Measurements from ENCODE around the gene PRKAB1.
"Not testable (repeated sequence)": the region's sequence is repeated elsewhere in the genome, so short reads cannot be mapped to it uniquely, and the experiment has no call there.

PRKAB1 gene

DNA sequence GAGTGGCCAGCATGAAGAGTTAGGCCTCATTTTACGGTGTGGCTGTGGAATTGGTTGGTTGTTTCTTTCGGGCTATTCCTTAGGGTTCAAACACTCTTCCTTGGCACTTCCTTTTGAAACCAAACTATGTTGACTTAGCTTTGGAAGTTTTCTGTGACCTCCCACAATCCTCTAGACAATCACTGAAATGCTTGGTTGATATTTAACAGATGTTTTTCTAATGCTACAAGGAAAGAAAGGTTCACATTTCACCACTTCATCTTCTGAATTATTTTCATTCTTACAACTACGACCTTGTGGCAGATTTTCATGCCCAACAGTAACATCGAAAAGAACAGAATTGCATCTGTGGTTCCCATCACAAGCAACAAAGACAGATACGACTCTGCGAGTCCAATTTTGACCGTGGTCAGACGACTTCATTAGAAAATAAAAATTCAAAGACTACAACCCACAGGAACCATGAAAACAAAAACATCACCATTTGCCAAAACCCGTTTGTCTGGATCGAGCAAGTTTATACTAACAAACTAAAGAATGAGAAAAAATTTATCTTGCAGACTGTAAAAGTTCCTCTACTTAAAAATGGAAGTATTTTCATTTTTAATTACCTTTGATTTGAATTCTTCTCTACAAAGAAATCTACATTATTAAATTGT is 16.9 kb downstream of the PRKAB1 start:
- DNase-seq (ENCODE audit: low read depth) = no peak

DNA sequence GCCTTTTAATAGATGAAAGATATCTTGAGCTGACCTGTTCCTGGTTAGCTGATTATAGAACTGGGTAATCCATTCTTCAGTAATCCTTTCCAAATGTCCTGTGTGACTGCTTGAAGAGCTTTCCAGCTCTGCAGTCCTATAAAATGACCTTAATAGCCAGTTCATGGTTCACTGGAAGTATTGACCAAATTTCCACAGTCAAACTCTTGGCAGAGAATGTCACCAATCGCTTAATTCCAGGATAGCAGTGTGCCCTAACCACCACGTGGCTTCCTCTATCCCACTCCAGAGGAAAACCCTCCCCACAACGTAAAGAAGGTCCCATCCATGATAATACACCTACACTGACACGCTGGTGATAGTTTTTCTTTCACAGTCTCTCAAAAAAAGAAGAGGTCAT is 17.4 kb downstream of the PRKAB1 start:
- DNase-seq (ENCODE audit: low read depth) = no peak

DNA sequence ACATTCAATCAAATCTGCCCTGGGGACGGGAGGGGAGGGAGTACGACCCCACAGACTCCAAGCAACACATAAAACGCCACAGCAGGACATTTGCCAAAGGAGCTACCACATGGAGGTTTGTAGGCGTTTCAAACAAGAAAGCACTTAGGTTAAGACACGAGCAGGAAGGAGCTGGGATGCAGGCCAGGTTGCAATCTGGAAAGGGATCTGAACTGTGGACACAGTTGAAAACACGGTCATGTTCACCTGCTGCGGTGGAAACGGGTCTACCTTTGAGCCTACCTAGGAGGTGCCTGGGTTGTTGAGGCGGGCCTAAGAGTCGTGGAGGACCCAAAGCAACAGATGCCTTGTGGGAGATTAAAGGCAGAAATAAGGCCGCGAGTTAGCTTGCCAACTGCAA is 18.4 kb downstream of the PRKAB1 start:
- DNase-seq (ENCODE audit: low read depth) = no peak

DNA sequence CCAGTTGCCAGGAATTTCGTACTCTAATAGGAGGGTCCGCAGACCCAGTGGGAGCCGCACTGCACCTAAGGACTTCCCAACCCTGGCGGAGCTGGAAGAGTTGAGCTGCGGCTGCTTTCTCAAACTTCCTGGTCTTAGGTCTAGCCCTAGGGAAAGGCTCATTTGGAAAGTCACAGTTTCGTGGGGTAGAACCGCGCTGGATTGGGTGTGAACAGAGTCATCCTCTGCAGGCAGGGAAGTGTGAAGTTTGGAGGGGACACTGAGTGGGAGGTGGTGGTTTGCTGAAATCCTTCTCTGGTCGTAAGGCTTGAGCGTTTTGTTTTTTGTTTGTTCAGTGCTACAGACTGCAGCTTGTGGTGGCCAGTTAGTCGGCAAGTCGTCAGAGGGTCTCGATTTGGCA is 18.8 kb downstream of the PRKAB1 start:
- DNase-seq (ENCODE audit: low read depth) = no peak

DNA sequence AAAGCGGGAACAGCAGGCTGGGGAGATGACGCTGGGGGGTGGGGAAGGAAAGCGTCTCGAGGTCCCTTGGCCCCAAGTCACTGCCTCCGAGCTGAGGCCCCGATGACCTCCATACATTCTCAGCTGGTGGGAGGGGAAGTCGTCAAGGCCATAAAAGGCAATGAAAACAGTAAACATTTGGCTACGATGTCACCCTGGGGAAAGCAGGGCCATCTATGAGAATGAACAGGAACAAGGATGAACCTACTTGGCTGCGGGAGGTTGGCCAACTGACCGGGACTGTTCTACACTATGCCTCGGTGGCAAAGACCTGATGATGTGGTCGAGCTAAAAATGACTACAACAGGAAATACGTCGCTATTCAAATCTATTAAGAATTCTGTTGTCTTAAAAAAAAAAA is 19.5 kb downstream of the PRKAB1 start:
- DNase-seq (ENCODE audit: low read depth) = no peak

DNA sequence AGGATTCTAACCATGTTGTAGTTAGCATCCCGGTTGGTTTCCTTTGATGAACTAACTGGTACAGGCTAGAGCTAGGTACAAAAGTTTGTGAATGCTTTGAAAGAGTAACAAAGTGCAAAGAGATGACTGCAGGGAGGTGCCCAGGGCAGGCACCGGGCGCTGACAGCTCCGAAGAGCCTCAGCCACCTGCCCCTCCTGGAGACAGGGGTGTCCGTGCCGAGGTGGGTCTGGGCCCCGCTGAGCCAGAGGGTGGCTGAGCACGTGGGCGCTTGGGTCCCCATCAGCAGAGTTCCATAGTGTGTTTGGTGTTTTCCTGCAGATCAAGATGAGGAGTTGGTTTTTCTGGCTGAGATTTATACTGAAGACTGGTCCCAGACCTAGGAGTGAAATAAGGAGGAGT is 19.9 kb downstream of the PRKAB1 start:
- DNase-seq (ENCODE audit: low read depth) = no peak

DNA sequence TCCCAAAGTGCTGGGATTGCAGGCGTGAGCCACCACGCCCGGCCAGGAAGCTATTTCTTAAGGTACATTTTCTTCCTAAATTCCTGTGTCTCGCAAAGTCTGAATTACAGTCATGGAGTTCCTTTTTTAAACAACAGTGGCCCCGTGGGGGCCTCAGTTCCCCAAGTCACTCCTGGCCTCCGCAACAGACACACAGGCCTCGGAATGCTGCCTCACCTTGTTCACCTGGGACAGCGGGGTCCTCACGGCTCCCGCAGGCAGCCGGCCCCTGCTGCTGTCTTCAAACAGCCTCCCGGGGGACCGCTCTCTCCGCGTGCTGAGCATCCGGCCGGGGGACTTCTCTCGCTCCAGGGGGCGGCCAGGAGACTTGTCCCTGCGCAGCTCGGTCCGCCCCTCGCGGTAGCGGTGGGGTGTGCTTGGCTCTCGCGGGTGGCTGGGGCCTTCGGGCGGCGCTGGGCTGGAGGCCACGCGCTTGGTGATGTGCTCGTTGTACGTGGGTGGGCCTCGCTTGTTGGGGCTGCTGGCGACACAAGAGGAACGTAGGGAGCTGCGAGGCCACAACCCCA is 22.1 kb downstream of the PRKAB1 start:
- DNase-seq (ENCODE audit: low read depth) = no peak

DNA sequence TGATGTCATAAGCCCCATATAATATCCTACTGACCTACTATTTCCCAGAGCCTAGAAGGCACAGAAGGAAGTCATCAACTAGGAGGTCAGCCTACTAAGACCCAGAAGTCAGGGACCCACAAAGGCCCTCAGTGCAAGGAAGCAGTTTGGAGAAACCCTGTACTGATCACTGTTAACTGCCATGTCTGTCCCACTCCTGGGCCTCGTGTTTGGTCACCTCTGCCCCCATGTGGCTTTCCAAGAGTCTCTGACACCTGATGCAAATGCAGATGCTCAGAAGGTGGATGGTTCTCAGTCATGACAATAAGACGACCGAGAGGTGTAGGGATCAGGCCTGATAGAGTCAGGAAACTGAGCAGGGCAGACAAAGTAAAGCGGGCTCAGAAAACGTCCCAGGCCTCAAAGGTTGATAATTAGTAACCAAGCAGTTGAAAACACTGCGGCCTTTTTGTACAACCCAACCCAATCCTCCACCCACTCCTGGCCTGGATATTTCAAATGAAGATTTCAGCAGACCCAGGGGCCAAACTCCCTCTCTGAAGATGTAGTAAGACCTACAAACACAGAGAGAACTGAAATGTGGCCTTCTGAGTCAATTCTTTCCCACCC is 23.4 kb downstream of the PRKAB1 start:
- no peak for DNase-seq (ENCODE audit: low read depth)

DNA sequence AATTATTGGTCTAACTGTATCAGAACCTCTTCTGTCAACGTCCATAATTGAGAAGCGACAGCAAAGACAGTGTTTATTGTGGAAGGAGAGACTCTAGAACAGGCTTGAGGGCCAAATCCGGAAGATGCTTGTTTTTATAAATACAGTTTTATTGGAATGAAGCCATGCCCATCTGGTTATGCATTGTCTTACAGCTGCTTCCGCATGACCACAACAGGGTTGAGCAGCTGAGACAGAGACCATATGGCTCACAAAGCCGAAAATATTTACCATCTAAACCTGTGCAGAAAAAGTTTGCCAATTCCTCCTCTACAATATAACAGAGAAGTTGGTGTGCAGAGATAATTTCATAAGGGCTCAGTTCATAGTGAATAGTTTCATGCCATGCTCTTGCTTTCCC is 24.5 kb downstream of the PRKAB1 start:
- no peak for DNase-seq (ENCODE audit: low read depth)

DNA sequence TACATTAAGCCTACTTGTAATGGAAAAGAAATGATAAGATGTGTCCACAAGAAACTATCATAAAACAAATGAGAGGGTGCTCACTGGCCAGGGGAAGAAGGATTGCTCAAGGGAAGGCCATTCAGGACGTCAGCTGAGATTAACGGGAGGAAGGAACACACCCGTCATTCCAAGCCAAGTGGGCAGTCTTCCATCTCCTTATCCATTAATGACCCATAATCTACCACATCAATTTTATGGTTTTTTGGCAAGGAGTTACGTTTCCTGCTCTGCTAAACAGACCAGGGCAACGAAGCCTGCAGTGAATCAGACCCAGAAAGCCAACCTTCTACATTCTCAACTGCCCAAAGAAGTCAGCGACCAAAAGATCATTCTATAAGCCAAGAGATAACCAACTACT is 25.1 kb downstream of the PRKAB1 start:
- no peak for DNase-seq (ENCODE audit: low read depth)

DNA sequence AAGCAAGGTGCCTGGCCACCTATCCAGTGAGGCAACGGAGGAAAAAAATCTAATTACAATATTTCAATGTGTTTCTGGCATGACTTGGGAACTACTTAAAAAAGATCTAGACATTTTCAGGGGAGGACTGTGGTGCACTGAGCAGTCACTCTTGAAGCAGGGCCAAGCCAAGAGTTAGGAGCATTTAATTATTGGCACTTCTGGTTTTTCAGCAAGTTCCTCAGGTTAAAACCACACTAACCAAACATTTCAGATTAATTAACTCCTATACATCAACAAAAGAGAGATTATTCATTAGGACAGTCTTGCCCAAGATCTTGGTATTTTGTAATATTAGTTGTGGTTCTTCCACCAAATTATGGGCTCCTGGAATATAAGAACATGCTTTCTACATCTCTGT is 25.6 kb downstream of the PRKAB1 start:
- DNase-seq (ENCODE audit: low read depth) = no peak

DNA sequence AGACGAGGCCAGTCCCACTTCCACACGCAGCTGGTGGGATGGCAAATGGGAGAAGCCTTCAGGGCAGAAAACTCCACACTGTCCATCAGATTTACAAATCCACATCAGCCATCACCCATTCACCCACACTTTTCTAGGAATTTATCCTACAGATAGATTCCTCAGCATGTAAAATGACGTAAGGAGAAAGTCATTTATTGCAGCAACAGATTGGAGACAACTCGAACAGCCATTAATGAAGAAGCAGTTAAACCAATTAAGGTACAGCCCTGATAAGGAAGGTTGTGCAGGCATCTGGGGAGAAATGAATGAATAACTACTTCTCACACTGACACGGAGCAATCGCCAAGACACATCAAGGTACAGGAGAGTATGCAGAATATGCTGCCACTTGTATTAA is 26.2 kb downstream of the PRKAB1 start:
- DNase-seq (ENCODE audit: low read depth) = no peak

DNA sequence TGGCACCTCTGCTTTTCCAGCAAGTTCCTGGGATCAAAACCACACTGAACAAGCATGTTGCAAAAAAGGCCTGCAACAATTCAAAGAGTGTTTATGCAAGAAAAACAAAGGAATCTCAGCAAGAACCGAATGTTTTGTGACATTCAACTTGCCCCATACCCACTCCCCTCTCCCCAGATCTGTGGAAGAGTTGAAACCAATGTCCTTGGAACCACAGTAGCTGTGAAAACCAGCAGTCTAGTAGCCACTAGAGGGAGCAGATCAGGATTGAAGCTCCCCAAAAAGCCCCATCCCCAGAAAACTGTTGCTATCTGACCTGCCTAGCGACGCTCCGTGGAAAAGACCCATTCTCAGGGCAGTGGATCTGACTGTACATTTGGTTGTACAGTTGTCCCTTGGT is 27.1 kb downstream of the PRKAB1 start:
- DNase-seq (ENCODE audit: low read depth) = no peak

DNA sequence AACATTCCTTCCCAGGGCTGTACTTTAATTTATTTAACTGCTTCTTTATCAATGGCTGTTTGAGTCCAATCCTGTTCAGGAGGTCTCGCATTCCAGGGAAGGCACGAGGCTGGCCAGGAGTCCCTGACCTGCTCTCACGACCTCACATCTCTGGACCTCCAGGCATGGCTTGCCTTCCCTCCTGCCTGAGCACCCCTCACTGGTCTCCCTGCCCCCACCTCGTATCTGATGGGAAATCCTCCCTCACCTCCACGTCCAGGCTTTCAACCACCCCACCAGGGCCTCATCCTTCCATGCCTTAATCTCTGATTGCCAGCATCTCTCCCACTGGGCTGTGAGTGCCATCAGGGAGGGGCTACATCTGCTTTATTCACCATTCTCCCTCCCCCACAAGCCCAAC is 29.0 kb downstream of the PRKAB1 start:
- no peak for DNase-seq (ENCODE audit: low read depth)

DNA sequence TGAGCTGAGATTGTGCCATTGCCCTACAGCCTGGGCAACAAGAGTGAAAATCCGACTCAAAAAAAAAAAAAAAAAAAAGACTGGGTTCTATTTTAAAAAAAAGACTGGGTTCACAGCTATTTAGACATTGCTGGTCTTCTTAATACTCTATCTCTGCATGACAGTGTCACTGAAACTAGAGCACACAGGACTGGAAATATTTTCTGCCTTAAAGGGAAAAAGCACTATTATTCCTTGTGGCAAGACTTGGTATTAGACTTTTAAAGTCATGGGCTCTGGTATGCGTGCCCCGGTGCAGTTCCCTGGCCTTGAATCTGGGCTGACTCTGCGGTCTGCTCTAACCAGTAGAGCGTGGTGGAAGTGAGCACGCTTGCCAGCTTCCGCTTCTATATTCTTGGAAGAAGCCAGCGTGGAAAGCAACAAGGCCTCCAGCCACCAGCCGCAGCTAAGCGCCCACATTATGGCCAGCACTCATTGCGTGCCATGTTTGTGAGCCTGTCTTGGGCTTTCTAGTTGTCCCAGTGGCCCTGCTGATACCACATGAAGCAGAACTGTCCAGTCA is 31.3 kb downstream of the PRKAB1 start:
- DNase-seq (ENCODE audit: low read depth) = no peak

DNA sequence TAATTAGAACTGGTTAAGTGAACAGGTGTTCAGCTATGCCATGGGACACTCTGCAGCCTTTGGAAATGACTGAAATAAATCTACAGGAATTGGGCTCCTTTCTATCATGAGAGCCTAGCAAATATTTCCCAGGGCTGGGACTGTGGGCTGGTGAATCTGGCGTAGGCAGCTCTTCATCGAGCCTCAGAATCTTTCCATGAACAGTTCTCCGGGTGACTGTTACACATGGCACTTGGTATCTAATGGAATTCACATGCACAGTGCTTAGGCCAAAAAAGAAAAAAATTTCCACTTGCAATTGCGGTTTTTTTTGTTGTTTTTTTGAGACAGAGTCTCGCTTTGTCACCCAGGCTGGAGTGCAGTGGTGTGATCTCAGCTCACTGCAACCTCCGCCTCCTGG is 32.1 kb downstream of the PRKAB1 start:
- no peak for DNase-seq (ENCODE audit: low read depth)

DNA sequence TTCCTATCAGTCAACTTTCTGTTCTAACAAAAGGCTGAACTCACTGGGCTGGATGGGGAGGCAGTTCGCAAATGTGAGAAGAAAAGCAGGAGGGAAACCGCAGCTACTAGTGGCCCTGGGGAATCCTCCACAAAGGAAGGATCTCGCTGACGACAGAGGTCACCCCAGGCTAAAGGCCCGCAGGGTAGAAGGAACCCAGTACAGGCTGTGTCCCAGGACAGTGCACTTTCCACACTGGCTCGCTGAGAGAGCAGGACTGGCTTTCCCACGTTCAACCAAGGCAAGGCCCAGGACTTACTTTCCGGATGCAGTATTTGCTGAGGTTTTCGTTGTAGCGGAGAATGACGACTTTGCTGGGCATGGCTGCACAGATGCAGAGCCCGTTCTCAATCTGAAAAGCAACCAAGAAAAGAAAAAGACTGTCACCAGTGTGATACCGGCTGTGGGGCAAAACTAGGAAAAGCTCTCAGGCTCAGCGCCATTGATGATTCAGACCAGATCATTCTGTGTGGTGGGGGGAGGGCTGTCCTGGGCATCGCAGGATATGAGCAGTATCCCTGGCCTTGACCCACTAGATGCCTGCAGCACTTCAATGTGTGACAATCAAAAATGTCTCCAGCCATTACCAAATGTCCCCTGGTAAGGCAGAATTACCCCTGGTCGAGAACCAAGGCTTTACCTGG is 36.3 kb downstream of the PRKAB1 start:
- DNase-seq (ENCODE audit: low read depth) = no peak

DNA sequence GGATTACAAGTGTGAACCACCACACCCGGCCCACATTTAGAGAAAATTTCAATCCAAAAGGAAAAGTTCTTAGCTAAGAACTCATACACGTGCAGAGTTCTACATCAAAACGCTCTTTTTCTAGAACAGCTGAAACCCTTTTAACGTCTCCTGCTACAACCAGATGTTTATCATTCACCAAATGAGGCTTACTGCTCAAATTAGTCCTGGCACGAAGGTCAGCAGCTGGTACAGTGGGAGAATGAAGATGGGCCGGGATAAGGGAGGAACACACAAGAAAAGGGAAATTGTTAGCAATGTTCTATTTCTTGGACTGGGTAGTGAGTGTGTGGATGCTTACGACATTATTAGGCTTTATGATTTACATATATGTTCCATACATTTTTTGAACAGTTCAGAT is 37.2 kb downstream of the PRKAB1 start:
- DNase-seq (ENCODE audit: low read depth) = no peak

DNA sequence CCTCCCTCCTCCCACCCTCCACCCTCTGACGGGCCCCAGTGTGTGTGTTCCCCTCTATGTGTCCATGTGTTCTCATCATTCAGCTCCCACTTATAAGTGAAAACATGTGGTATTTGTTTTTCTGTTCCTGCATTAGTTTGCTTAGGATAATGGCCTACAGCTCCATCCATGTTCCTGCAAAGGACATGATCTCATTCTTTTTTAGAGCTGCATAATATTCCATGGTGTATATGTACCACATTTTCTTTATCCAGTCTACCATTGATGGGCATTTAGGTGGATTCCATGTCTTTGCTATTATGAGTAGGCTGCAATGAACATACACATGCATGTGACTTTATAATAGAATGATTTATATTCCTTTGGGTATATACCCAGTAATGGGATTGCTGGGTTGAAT is 38.5 kb downstream of the PRKAB1 start:
- not testable (repeated sequence) for DNase-seq (ENCODE audit: low read depth)

DNA sequence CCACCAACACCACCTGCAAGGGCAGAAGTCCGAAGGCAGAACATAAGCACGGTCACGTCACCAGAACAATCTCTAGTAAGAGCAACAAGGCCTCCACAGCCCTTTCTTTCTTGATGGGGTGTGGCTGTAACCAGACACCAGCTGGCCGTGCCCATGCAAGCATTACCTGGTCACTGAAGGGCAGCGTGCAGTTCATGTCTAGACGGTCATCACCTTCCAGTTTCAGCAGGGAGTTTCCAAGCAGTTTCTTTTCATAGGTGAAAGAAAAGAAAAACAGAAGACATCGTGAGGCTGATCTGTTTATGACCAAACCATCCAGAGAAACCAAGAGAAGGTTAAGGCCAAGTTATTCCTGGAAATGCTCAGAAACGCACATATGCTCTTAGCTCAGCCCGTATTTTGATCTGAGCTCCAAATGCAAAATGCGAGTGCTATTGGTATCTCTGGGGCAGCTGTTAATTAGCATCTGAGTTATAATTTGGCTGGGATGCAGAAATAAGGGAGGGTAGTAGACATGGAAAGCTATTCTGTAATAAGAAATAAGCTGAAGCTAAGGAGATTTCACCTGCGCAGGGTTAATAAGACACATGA is 42.5 kb downstream of the PRKAB1 start:
- no peak for DNase-seq (ENCODE audit: low read depth)

DNA sequence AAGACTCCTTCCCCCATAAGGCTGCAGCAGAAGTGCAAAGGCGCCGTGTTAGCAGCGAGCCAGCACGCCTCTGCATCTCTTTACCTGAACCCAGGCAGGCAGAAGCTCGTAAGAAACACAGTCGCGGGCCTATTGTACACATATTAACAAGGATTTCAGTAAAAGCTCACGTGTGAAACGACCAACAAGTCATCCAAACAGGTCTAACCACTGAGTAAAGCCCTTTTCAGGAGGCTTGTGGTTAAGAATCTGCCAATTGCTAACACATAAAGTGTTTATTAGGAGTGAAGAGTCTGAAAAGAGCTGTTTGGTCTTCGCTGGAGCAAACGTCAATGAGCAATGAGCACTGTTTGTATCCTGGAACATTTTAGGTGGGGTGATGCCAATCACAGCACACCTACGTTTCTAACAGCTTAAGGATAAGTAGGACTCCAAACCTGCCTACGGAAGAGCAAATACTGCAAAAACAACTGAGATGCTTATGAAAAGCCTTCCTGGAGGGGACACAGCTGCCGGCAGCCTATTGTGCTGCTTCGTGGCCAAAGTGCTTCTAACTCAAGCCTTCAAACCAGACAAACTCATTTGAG is 43.1 kb downstream of the PRKAB1 start:
- no peak for DNase-seq (ENCODE audit: low read depth)

DNA sequence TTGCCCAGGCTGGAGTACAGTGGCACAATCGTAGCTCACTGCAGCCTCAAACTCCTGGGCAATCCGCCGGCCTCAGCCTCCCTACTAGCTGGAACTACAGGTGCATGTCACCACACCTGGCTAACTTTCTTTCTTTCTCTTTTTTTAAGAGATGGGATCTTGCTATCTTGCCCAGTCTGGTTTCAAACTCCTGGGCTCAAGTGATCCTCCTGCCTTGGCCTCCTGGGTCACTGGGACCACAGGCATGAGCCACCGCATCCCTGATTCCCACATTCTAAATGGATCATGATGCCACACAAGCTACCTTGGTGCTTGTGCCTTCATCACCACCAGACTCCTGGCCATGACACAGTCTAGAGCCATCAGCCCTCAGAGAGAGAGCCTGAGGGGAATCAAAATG is 43.8 kb downstream of the PRKAB1 start:
- DNase-seq (ENCODE audit: low read depth) = no peak
